Omental fat pad (tissue), 4 donors: ENCODE data around the gene UBE3B. TPM values are rescaled to one million over a fixed set of nuclear protein-coding genes. Genes with fewer than 3 reads are reported as not detected.

Source experiments
- ATAC-seq: fragments of 150-250 bp; one replicate; pipeline ENCODE4 v1.9.1; 2016; ENCODE audit warnings: mild to moderate bottlenecking, moderate library complexity; ENCODE audit not compliant: low FRiP score
- DNase-seq: peaks from one replicate; pipeline ENCODE4 v3.0.0-alpha.2; 2019; ENCODE audit warnings: low spot score
- total RNA-seq, 4 donors: library from RNA; depleted of rRNA; stranded (reverse); fragments of >200 nt; gene quantifications; one replicate each; pipeline ENCODE4 v1.1.0, GENCODE V29; 2016
- TF ChIP-seq, protein P1 (sequence below), 3 donors: fragments of 450-650 bp; IDR thresholded peaks; one replicate each; pipeline ENCODE4 v1.5.1; 2016 to 2017; ENCODE audit warnings: antibody characterized with exemption in 3 of 3, mild to moderate bottlenecking in 3 of 3, moderate library complexity in 2 of 3

Gene UBE3B
- total RNA-seq, 4 donors from 2014 or later, result 36.6 to 82.4 (median 40.1) TPM

DNA sequence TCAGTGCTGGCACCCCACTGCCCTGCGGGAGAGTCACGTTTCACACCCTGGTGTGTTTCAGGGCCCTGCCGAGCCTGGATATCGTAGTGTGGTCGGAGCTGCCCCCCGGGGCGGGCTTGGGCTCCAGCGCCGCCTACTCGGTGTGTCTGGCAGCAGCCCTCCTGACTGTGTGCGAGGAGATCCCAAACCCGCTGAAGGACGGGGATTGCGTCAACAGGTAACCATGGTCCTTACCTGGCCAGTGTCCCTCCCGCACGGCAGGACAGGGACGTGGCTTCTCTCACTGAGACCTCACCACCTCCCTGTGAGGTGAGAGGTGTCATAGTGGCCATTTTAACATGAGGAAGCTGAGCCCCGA lies 103.9 kb downstream of the UBE3B start:
- TF ChIP-seq, protein P1, sequence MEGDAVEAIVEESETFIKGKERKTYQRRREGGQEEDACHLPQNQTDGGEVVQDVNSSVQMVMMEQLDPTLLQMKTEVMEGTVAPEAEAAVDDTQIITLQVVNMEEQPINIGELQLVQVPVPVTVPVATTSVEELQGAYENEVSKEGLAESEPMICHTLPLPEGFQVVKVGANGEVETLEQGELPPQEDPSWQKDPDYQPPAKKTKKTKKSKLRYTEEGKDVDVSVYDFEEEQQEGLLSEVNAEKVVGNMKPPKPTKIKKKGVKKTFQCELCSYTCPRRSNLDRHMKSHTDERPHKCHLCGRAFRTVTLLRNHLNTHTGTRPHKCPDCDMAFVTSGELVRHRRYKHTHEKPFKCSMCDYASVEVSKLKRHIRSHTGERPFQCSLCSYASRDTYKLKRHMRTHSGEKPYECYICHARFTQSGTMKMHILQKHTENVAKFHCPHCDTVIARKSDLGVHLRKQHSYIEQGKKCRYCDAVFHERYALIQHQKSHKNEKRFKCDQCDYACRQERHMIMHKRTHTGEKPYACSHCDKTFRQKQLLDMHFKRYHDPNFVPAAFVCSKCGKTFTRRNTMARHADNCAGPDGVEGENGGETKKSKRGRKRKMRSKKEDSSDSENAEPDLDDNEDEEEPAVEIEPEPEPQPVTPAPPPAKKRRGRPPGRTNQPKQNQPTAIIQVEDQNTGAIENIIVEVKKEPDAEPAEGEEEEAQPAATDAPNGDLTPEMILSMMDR (IDR thresholded peaks at IDR 0.05), result no peak
- no peak for ATAC-seq

DNA sequence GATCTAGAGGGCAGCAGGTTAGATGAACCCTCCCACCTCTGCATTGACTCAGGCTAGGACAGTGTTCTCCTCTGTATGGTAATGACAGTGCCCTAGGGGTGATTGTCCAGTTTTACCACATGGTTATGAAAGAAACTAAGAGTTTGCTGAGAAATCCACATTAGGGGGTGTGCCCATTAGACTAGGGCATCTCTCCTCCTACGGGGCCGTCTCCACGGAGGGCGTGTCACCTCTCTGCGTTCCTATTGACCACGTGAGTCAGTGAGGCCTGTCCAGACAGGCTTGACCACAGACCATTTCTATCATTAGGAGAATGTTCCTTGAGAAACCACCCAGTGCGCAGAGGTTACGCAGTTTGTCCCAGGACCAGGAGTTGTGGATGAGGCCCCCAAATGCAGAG lies 104.4 kb downstream of the UBE3B start:
- DNase-seq, result no peak
- TF ChIP-seq, protein P1 (IDR thresholded peaks at IDR 0.05), result no peak
- ATAC-seq, result no peak

More for the DNA sequence above, 103.9 kb downstream of the UBE3B start:
- no peak for DNase-seq

DNA sequence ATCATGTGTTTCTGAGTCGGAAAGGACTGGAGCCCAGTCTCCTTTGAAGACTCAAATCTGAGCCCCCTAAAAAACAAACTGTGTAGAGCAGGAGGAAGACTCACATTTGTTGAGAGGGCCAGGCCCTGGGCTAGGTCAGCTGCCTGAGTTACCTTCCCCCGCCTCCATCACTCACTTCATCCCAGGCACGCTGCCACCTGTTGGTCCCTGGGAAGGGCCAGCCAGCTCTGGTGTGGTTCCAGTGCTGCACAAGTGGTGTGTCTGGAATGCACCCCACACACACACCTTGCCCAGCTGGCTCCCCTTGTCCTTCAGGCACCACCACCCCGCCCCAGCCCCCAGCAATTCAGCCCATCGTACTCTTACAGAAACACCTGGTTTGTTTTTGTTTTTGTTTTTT lies 105.2 kb downstream of the UBE3B start:
- ATAC-seq (no peak), DNase-seq (no peak)
- TF ChIP-seq, protein P1 (IDR thresholded peaks at IDR 0.05), result no peak

DNA sequence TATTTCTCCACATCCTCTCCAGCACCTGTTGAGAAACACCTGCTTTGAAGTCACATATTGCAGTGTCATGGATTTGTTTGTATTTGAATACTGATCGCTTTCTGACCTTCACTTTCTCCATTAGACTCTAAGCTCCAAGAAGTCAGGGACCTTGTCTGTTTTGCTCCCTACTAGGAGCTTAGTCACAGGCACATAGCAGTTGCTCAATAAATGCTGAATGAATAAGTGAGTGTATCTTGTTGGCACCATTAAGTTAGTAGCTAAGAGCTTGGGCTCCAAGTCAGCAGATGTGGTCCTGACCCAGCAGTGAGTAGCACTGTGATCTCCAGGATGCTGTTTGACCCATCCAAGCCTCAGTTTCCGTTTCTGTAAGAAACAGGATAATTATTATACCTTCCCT lies 106.3 kb downstream of the UBE3B start:
- ATAC-seq (no peak), DNase-seq (no peak)
- TF ChIP-seq, protein P1 (IDR thresholded peaks at IDR 0.05), result no peak

Other genes starting within 250 kb of the UBE3B start
- gene FOXN4, start 168.3 kb upstream of the UBE3B start, total RNA-seq, result not detected
- under 1 TPM in 1 of 4 donors, not detected in 3; 0.09 TPM for gene MYO1H, start 129.7 kb upstream of the UBE3B start, total RNA-seq
- 10 to 100 TPM; 75.6 to 99.6 (median 81.8) TPM for gene KCTD10, start 334 bp upstream of the UBE3B start, total RNA-seq
- 10 to 100 TPM; 20.2 to 38.0 (median 29.1) TPM for gene MMAB, start 95.9 kb downstream of the UBE3B start, total RNA-seq
- gene MVK, start 96.2 kb downstream of the UBE3B start, total RNA-seq, result 10 to 100 TPM in 2 of 4 donors, 1 to 10 TPM in 2; 7.1 to 12.0 (median 9.9) TPM
- 1 to 10 TPM in 2 of 4 donors, under 1 TPM in 1, not detected in 1; 0.94 to 2.6 (median 2.3) TPM for gene FAM222A, start 236.2 kb downstream of the UBE3B start, total RNA-seq